ENCODE results near the gene INPP5A. TPM values are rescaled to one million over a fixed set of nuclear protein-coding genes. Genes with fewer than 3 reads are reported as not detected.

INPP5A gene
- total and polyA plus RNA-seq, 5 donors = 60.0 to 116 (median 97.8) TPM

- no peak for DNase-seq
- WGBS = 87% methylated on average over 36 of the region's 36 CpGs
- Histone ChIP-seq H3K4me1 (ENCODE audit: control insufficient read depth, insufficient read depth, low read length) (no peaks in the 10 kb centered on the region), H3K9me3 (ENCODE audit: control insufficient read depth, low read length) (no peaks in the 10 kb centered on the region), H3K27me3 (ENCODE audit: control insufficient read depth, insufficient read depth) (no peaks in the 10 kb centered on the region), H3K4me3 (ENCODE audit: low read length) (no peak overlapping the region), H3K27ac (ENCODE audit: low read length) (no peak overlapping the region)
- intact Hi-C loops (cut with DNase I) = no loop called here
- no peak for ATAC-seq
Measured at GRCh38 chr10:132748545-132749370, 211.2 kb downstream of the INPP5A start.

DNA sequence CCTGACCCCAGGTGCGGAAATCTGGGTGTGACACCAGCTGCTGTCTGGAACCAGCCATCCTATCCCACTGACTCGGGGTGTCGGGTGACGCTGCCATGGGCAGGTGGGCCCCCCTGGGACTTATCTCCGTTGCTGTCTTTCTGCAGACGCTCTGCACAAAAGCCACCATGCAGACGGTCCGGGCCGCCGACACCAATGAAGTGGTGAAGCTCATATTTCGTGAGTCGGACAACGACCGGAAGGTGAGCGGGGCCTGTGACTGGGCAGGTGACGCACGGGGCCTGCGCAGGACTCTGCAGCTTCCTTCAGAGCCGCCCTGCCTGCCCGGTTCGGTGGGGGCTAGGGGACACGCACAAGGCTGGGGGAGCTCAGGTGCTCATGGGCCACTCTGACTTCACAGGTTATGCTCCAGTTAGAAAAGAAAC is 211.8 kb downstream of the INPP5A start:
- no peaks in the 10 kb centered on the region for H3K4me1 ChIP-seq (ENCODE audit: control insufficient read depth, insufficient read depth, low read length)
- DNase-seq (no peak), ATAC-seq (no peak)
- no peaks in the 10 kb centered on the region for H3K9me3 ChIP-seq (ENCODE audit: control insufficient read depth, low read length)
- H3K4me3 ChIP-seq (ENCODE audit: low read length) = no peak overlapping the region
- H3K27me3 ChIP-seq (ENCODE audit: control insufficient read depth, insufficient read depth) = no peaks in the 10 kb centered on the region
- 87% methylated on average over 22 of the region's 22 CpGs for WGBS
- H3K27ac ChIP-seq (ENCODE audit: low read length) = no peak overlapping the region
- intact Hi-C loops (cut with DNase I) = no loop called here

DNA sequence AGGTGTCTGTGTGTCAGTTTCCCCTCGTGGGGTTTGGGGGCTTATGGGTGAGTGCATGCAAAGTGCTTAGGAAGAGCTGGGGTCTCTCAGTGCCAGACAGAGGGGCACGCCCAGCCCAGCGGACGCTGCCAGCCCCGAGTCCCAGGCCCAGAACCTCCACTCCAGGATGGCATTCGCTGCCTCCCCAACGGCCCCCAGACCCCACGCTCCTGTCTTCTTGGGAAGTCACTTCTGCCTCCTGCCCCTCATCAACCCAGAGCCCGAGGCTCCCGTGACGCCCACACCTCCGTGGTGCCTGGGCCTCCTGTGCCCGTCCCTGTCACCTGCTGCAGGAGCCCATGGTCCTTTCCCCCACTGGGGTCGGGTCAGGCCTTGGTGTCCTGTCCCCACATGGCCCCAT is 213.3 kb downstream of the INPP5A start:
- H3K9me3 ChIP-seq (ENCODE audit: control insufficient read depth, low read length) = no peaks in the 10 kb centered on the region
- 94% methylated on average over 14 of the region's 14 CpGs for WGBS
- no peaks in the 10 kb centered on the region for H3K4me1 ChIP-seq (ENCODE audit: control insufficient read depth, insufficient read depth, low read length)

GRCh38 chr10:132752378-132752777 is 214.8 kb downstream of the INPP5A start:
- ATAC-seq (no peak), DNase-seq (no peak)
- Histone ChIP-seq H3K27ac (ENCODE audit: low read length) (no peak overlapping the region), H3K9me3 (ENCODE audit: control insufficient read depth, low read length) (no peaks in the 10 kb centered on the region), H3K4me1 (ENCODE audit: control insufficient read depth, insufficient read depth, low read length) (no peaks in the 10 kb centered on the region), H3K4me3 (ENCODE audit: low read length) (no peak overlapping the region), H3K27me3 (ENCODE audit: control insufficient read depth, insufficient read depth) (no peaks in the 10 kb centered on the region)
- WGBS = 97% methylated on average over 20 of the region's 20 CpGs
- intact Hi-C loops (cut with DNase I) = no loop called here

More for the DNA sequence above, 213.3 kb downstream of the INPP5A start:
- intact Hi-C loops (cut with DNase I) = no loop called here
- no peak overlapping the region for H3K4me3 ChIP-seq (ENCODE audit: low read length)
- ATAC-seq (no peak), DNase-seq (no peak)
- no peaks in the 10 kb centered on the region for H3K27me3 ChIP-seq (ENCODE audit: control insufficient read depth, insufficient read depth)
- H3K27ac ChIP-seq (ENCODE audit: low read length) = no peak overlapping the region

GRCh38 chr10:132752961-132753360 is 215.4 kb downstream of the INPP5A start:
- Histone ChIP-seq H3K27ac (ENCODE audit: low read length) (no peak overlapping the region), H3K4me1 (ENCODE audit: control insufficient read depth, insufficient read depth, low read length) (no peaks in the 10 kb centered on the region), H3K4me3 (ENCODE audit: low read length) (no peak overlapping the region), H3K9me3 (ENCODE audit: control insufficient read depth, low read length) (no peaks in the 10 kb centered on the region), H3K27me3 (ENCODE audit: control insufficient read depth, insufficient read depth) (no peaks in the 10 kb centered on the region)
- intact Hi-C loops (cut with DNase I) = no loop called here
- ATAC-seq (no peak), DNase-seq (no peak)
- WGBS = 96% methylated on average over 28 of the region's 28 CpGs

- Histone ChIP-seq H3K27me3 (ENCODE audit: control insufficient read depth, insufficient read depth) (no peaks in the 10 kb centered on the region), H3K9me3 (ENCODE audit: control insufficient read depth, low read length) (no peaks in the 10 kb centered on the region), H3K4me1 (ENCODE audit: control insufficient read depth, insufficient read depth, low read length) (no peaks in the 10 kb centered on the region), H3K4me3 (ENCODE audit: low read length) (no peak overlapping the region), H3K27ac (ENCODE audit: low read length) (no peak overlapping the region)
- WGBS = 78% methylated on average over 15 of the region's 15 CpGs
- DNase-seq (no peak), ATAC-seq (no peak)
- intact Hi-C loops (cut with DNase I) = no loop called here
Measured at GRCh38 chr10:132753596-132753995, 216.0 kb downstream of the INPP5A start.

- Histone ChIP-seq H3K9me3 (ENCODE audit: control insufficient read depth, low read length) (no peaks in the 10 kb centered on the region), H3K27ac (ENCODE audit: low read length) (no peak overlapping the region), H3K4me3 (ENCODE audit: low read length) (no peak overlapping the region), H3K4me1 (ENCODE audit: control insufficient read depth, insufficient read depth, low read length) (no peaks in the 10 kb centered on the region), H3K27me3 (ENCODE audit: control insufficient read depth, insufficient read depth) (no peaks in the 10 kb centered on the region)
- no peak for DNase-seq
- intact Hi-C loops (cut with DNase I) = no loop called here
- WGBS = 88% methylated on average over 18 of the region's 18 CpGs
- no peak for ATAC-seq
Measured at GRCh38 chr10:132754071-132754470, 216.5 kb downstream of the INPP5A start.

DNA sequence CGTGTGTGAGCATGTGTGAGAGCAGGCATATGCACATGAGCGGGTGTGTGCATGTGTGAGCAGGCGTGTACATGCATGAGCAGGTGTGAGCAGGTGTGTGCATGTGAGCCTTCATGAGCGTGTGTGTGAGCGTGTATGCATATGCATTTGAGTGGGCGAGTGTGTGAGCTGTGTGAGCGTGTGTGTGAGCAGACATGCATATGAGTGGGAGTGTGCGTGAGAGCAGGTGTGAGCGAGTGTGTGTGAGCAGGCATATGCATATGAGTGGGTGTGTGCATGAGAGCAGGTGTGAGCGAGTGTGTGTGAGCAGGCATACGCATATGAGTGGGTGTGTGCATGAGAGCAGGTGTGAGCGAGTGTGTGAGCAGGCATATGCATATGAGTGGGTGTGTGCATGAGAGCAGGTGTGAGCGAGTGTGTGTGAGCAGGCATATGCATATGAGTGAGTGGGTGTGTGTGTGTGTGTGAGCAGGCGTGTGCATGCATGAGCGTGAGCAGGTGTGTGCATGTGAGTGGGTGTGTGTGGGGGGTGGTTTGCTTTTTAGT is 217.7 kb downstream of the INPP5A start:
- no peak for ATAC-seq
- H3K4me1 ChIP-seq (ENCODE audit: control insufficient read depth, insufficient read depth, low read length) = no peaks in the 10 kb centered on the region
- DNase-seq = no peak
- no peaks in the 10 kb centered on the region for H3K9me3 ChIP-seq (ENCODE audit: control insufficient read depth, low read length)
- intact Hi-C loops (cut with DNase I) = no loop called here
- no peak overlapping the region for H3K4me3 ChIP-seq (ENCODE audit: low read length)
- WGBS = 97% methylated on average over 15 of the region's 15 CpGs
- H3K27ac ChIP-seq (ENCODE audit: low read length) = no peak overlapping the region
- no peaks in the 10 kb centered on the region for H3K27me3 ChIP-seq (ENCODE audit: control insufficient read depth, insufficient read depth)

DNA sequence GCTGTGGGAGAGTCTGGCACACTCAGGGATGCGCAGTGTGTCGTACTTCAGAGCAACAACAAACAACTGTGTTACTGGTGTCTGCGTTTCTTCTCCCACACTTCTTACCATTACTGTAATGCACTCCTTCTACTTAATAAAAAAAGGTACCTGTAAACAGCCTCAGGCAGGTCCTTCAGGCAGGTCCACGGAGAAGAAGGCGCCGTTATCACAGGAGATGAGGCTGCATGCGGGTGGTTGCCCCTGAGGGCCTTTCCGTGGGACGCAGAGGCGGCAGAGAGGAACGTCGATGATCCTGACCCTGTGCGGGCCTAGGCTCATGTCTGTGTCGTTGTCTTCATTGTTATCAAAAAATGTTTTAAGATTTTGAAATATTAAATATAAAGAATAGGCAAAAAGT is 219.0 kb downstream of the INPP5A start:
- no peak for ATAC-seq
- Histone ChIP-seq H3K27ac (ENCODE audit: low read length) (no peak overlapping the region), H3K4me3 (ENCODE audit: low read length) (no peak overlapping the region), H3K4me1 (ENCODE audit: control insufficient read depth, insufficient read depth, low read length) (no peaks in the 10 kb centered on the region), H3K27me3 (ENCODE audit: control insufficient read depth, insufficient read depth) (no peaks in the 10 kb centered on the region), H3K9me3 (ENCODE audit: control insufficient read depth, low read length) (no peaks in the 10 kb centered on the region)
- DNase-seq = no peak
- WGBS = 96% methylated on average over 14 of the region's 14 CpGs
- intact Hi-C loops (cut with DNase I) = no loop called here

DNA sequence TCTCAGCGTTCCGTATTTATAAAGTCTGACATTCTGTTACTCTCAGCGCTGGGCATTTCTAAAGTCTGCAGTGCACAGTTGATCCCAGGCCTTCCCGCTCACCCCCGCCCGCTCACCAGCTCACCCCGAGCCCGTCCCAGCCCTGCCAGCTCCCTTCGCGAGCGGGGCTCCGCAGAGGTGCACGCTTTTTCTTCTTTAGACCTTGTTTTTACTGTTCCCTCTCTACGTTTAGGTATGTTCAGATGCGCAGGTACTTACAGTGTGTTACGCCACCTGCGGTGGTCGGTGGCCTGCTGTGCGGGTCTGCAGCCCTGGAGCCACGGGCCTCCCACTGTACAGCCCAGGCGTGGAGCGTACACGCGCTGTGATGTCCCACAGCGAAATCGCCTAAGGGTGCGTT is 219.6 kb downstream of the INPP5A start:
- DNase-seq = no peak
- WGBS = 97% methylated on average over 27 of the region's 27 CpGs
- intact Hi-C loops (cut with DNase I) = no loop called here
- ATAC-seq = no peak
- no peak overlapping the region for H3K4me3 ChIP-seq (ENCODE audit: low read length)
- no peak overlapping the region for H3K27ac ChIP-seq (ENCODE audit: low read length)
- no peaks in the 10 kb centered on the region for H3K4me1 ChIP-seq (ENCODE audit: control insufficient read depth, insufficient read depth, low read length)
- H3K9me3 ChIP-seq (ENCODE audit: control insufficient read depth, low read length) = no peaks in the 10 kb centered on the region
- H3K27me3 ChIP-seq (ENCODE audit: control insufficient read depth, insufficient read depth) = no peaks in the 10 kb centered on the region

DNA sequence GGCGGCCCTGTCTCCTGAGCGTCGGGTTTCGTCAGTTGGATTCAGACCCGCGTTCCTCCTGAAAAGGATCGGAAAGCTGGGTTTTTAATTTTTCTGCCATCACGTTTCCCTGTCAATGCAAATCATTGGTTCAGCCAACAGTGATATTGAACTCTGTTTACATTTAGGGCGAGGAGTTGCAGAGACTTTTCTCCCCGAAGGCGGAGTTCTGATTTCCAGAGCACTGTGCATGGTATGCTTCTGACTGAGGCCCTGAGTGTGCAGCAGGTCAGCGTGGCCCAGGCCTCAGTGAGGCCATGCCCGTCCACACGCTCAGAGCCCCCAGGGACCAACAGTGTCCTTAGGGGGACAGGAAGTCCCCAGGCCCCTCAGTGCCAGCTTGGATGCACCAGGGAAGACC is 221.3 kb downstream of the INPP5A start:
- DNase-seq = no peak
- intact Hi-C loops (cut with DNase I) = no loop called here
- no peak for ATAC-seq
- H3K27me3 ChIP-seq (ENCODE audit: control insufficient read depth, insufficient read depth) = no peaks in the 10 kb centered on the region
- no peak overlapping the region for H3K4me3 ChIP-seq (ENCODE audit: low read length)
- 96% methylated on average over 14 of the region's 14 CpGs for WGBS
- no peak overlapping the region for H3K27ac ChIP-seq (ENCODE audit: low read length)
- no peaks in the 10 kb centered on the region for H3K9me3 ChIP-seq (ENCODE audit: control insufficient read depth, low read length)
- no peaks in the 10 kb centered on the region for H3K4me1 ChIP-seq (ENCODE audit: control insufficient read depth, insufficient read depth, low read length)
